Neural cell (in vitro differentiated cells): ENCODE results near the gene RPS6KC1.

Experiments
- CTCF ChIP-seq: fragments of 450-650 bp; IDR thresholded peaks from 2 replicates; pipeline ENCODE4 v1.5.1; 2014; ENCODE audit warnings: antibody characterized with exemption, mild to moderate bottlenecking, moderate library complexity; ENCODE audit not compliant: poor library complexity, severe bottlenecking
- MXI1 ChIP-seq: fragments of 450-650 bp; conservative IDR thresholded peaks from 2 replicates; pipeline ENCODE4 v1.6.1; 2014; ENCODE audit warnings: antibody characterized with exemption, mild to moderate bottlenecking; ENCODE audit not compliant: poor library complexity, severe bottlenecking
- POLR2AphosphoS5 ChIP-seq: IDR thresholded peaks from 2 replicates; pipeline ENCODE4 v1.6.1; 2012
- TAF1 ChIP-seq: IDR thresholded peaks from 2 replicates; pipeline ENCODE4 v1.6.1; 2012; ENCODE audit warnings: low read depth

GRCh38 chr1:213106298-213106697 lies 55.3 kb downstream of the RPS6KC1 start:
- no peak for TF ChIP-seq TAF1
- TF ChIP-seq POLR2AphosphoS5, result no peak
- TF ChIP-seq CTCF, result no peak
- no peak for TF ChIP-seq MXI1
